ENCODE results near the gene CEBPB.
A peak's percentile ranks its signal among the peaks of the same experiment; 100 is the strongest.
"Not testable (repeated sequence)": the region's sequence is repeated elsewhere in the genome, so short reads cannot be mapped to it uniquely, and the experiment has no call there.

CEBPB gene

GRCh38 chr20:50170549-50171220 is 19.9 kb upstream of the CEBPB start:
- DNase-seq: no peak

GRCh38 chr20:50172347-50173013 is 18.1 kb upstream of the CEBPB start:
- no peak for DNase-seq

GRCh38 chr20:50174456-50174855 is 16.2 kb upstream of the CEBPB start:
- no peak for DNase-seq

GRCh38 chr20:50175938-50176933 is 14.4 kb upstream of the CEBPB start:
- no peak for DNase-seq

GRCh38 chr20:50178672-50179071 is 12.0 kb upstream of the CEBPB start:
- DNase-seq: not testable (repeated sequence)

GRCh38 chr20:50181344-50181743 is 9.3 kb upstream of the CEBPB start:
- DNase-seq: no peak

- DNase-seq: no peak
Observed at GRCh38 chr20:50182346-50182745, 8.3 kb upstream of the CEBPB start.

GRCh38 chr20:50185426-50185825 is 5.2 kb upstream of the CEBPB start:
- DNase-seq: no peak

GRCh38 chr20:50186151-50186885 is 4.3 kb upstream of the CEBPB start:
- DNase-seq: peak; percentile 86

- no peak for DNase-seq
Observed at GRCh38 chr20:50186987-50187402, 3.6 kb upstream of the CEBPB start.

GRCh38 chr20:50187403-50188051 is 3.1 kb upstream of the CEBPB start:
- DNase-seq: no peak

GRCh38 chr20:50188287-50188688 is 2.3 kb upstream of the CEBPB start:
- DNase-seq: no peak

GRCh38 chr20:50188879-50189680 is 1.6 kb upstream of the CEBPB start:
- DNase-seq: no peak

- peak; percentile 47 for DNase-seq
Observed at GRCh38 chr20:50189681-50190250, 864 bp upstream of the CEBPB start.

GRCh38 chr20:50191065-50191543 is 474 bp downstream of the CEBPB start:
- DNase-seq: peak; percentile 70

- peak; percentile 69 for DNase-seq
Observed at GRCh38 chr20:50191544-50192363, 1.1 kb downstream of the CEBPB start.

GRCh38 chr20:50192364-50193198 is 2.0 kb downstream of the CEBPB start:
- peak; percentile 89 for DNase-seq

- no peak for DNase-seq
Observed at GRCh38 chr20:50193199-50193835, 2.7 kb downstream of the CEBPB start.

All from activated naive CD4-positive, alpha-beta T cell treated with anti-CD3 and anti-CD28 coated beads, Interleukin-2, amount 50 U/mL, for 16 hours (primary cell).